HCT116 (cell line): ENCODE results near the gene NSUN4. TPM values are rescaled to one million over a fixed set of nuclear protein-coding genes. Genes with fewer than 3 reads are reported as not detected.
A peak's percentile ranks its signal among the peaks of the same experiment; 100 is the strongest.

Source experiments
- ATAC-seq: fragments of 200-7000 bp; cut with Tn5 transposase; 2 replicates; pipeline ENCODE4 v1.9.1; 2020; ENCODE audit warnings: mild to moderate bottlenecking, moderate library complexity
- BruUV-seq: library from RNA; stranded (reverse); fragments of 400-500 nt; replicated peaks from 2 replicates; lab custom pipeline; 2021; lab: Mats Ljungman, UMichigan
- CTCF ChIA-PET: fragments of 300-600 bp; sonication (Branson Sonifier 250); formaldehyde crosslinking; loops from one replicate; lab custom pipeline; 2021; ENCODE audit warnings: antibody characterized with exemption; lab: Charles Lee
- POLR2A ChIA-PET: fragments of 300-600, 350-600 bp; sonication (Branson Sonifier 250); formaldehyde crosslinking; loops from one replicate; lab custom pipeline; 2021; ENCODE audit warnings: antibody characterized with exemption; lab: Charles Lee
- RAD21 ChIA-PET, 2 experiments: fragments of 300-600 bp; sonication (Branson Sonifier 250); formaldehyde crosslinking; loops; one replicate each; lab custom pipeline; 2023; ENCODE audit warnings: low total read pairs in 2 of 2; ENCODE audit not compliant: uncharacterized antibody in 2 of 2, unreplicated experiment in 2 of 2, low non-redundant PET in 1 of 2; lab: Charles Lee
- DNase-seq: peaks from one replicate; pipeline ENCODE4 v3.0.0-alpha.2; 2010; ENCODE audit warnings: low read depth, low spot score
- H2AFZ ChIP-seq: fragments of 200-600 bp; shearing (Covaris generic), sonication (generic); 2 replicates; pipeline ENCODE4 v1.6.1; 2017; ENCODE audit warnings: low read depth, mixed run types, mixed read lengths, antibody characterized with exemption, low read length; ENCODE audit not compliant: poor library complexity, severe bottlenecking
- H3K27ac ChIP-seq: 2 replicates; pipeline ENCODE4 v1.5.1; 2012; ENCODE audit warnings: low read depth, low read length
- H3K27me3 ChIP-seq: fragments of 200-600 bp; sonication (generic); 2 replicates; pipeline ENCODE4 v1.6.1; 2016; ENCODE audit warnings: mixed run types, low read length, mixed read lengths; ENCODE audit not compliant: insufficient read depth
- H3K36me3 ChIP-seq, 2 experiments: fragments of 200-500 bp in 1 of 2; fragments of 200-600 bp in 1 of 2; sonication (Bioruptor generic) in 1 of 2; sonication (generic) in 1 of 2; 2 replicates each; pipeline versions ENCODE4 v1.5.1 to v1.6.1; 2014 to 2016; ENCODE audit warnings: low read length in 2 of 2, inconsistent platforms in 1 of 2, mixed read lengths in 1 of 2, mixed run types in 1 of 2; ENCODE audit not compliant: insufficient read depth in 2 of 2, control insufficient read depth in 1 of 2
- H3K4me1 ChIP-seq, 2 experiments: fragments of 200-600 bp in 1 of 2; sonication (generic) in 1 of 2; 2 replicates each; pipeline versions ENCODE4 v1.5.1 to v1.6.1; 2012 to 2017; ENCODE audit warnings: low read length in 2 of 2, inconsistent platforms in 1 of 2, mild to moderate bottlenecking in 1 of 2, mixed read lengths in 1 of 2, mixed run types in 1 of 2, moderate library complexity in 1 of 2; ENCODE audit not compliant: insufficient read depth in 2 of 2, control insufficient read depth in 1 of 2
- H3K4me2 ChIP-seq: fragments of 200-600 bp; sonication (generic); 2 replicates; pipeline ENCODE4 v1.6.1; 2017; ENCODE audit warnings: mixed run types, low read length, mixed read lengths
- H3K4me3 ChIP-seq, 2 experiments: fragments of 200-600 bp in 1 of 2; sonication (generic) in 1 of 2; replicated peaks in 1 of 2; 2 replicates each; pipeline ENCODE4 v1.5.1; 2011 to 2016; ENCODE audit warnings: low read length in 2 of 2, control low read depth in 1 of 2, low read depth in 1 of 2, mild to moderate bottlenecking in 1 of 2, mixed read lengths in 1 of 2, mixed run types in 1 of 2
- H3K79me2 ChIP-seq: fragments of 200-600 bp; sonication (generic); 2 replicates; pipeline ENCODE4 v1.6.1; 2017; ENCODE audit warnings: mild to moderate bottlenecking, mixed run types, low read length, moderate library complexity, mixed read lengths; ENCODE audit not compliant: insufficient read depth
- H3K9ac ChIP-seq: fragments of 200-600 bp; sonication (generic); 2 replicates; pipeline ENCODE4 v1.6.1; 2016; ENCODE audit warnings: low read length, mixed read lengths
- H3K9me2 ChIP-seq: fragments of 200-600 bp; sonication (generic), shearing (Covaris generic); 2 replicates; pipeline ENCODE4 v1.6.1; 2017; ENCODE audit warnings: mixed run types, mild to moderate bottlenecking, moderate library complexity; ENCODE audit not compliant: insufficient read depth
- H3K9me3 ChIP-seq, 2 experiments: fragments of 200-500 bp in 1 of 2; fragments of 200-600 bp in 1 of 2; sonication (Bioruptor generic) in 1 of 2; sonication (generic) in 1 of 2; 2 replicates each; pipeline ENCODE4 v1.6.1; 2014 to 2017; ENCODE audit warnings: low read length in 2 of 2, mixed read lengths in 2 of 2, inconsistent platforms in 1 of 2, low read depth in 1 of 2, mild to moderate bottlenecking in 1 of 2, mixed run types in 1 of 2, moderate library complexity in 1 of 2; ENCODE audit not compliant: control insufficient read depth in 1 of 2, insufficient read depth in 1 of 2
- H4K20me1 ChIP-seq: fragments of 200-600 bp; sonication (generic), shearing (Covaris generic); 2 replicates; pipeline ENCODE4 v1.6.1; 2017; ENCODE audit warnings: mixed run types, mild to moderate bottlenecking, moderate library complexity; ENCODE audit not compliant: insufficient read depth
- CBX3 ChIP-seq: IDR thresholded peaks from 2 replicates; pipeline ENCODE4 v1.6.1; 2012; ENCODE audit warnings: low read depth
- EGR1 ChIP-seq: IDR thresholded peaks from 2 replicates; pipeline ENCODE4 v1.6.1; 2012; ENCODE audit warnings: low read depth
- EZH2 ChIP-seq: fragments of 200-600 bp; sonication (generic); IDR thresholded peaks from 2 replicates; pipeline ENCODE4 v1.6.1; 2017; ENCODE audit warnings: antibody characterized with exemption, mixed run types
- EZH2phosphoT487 ChIP-seq: fragments of 200-600 bp; IDR thresholded peaks from 2 replicates; pipeline ENCODE4 v1.6.1; 2018; ENCODE audit warnings: antibody characterized with exemption, borderline replicate concordance
- JUND ChIP-seq: IDR thresholded peaks from 2 replicates; pipeline ENCODE4 v1.6.1; 2012
- MAX ChIP-seq: IDR thresholded peaks from 2 replicates; pipeline ENCODE4 v1.6.1; 2012
- POLR2A ChIP-seq: IDR thresholded peaks from 2 replicates; pipeline ENCODE4 v1.7.0; 2011; ENCODE audit warnings: borderline replicate concordance; ENCODE audit not compliant: insufficient read depth, insufficient read length; ENCODE audit errors: extremely low read depth
- POLR2AphosphoS5 ChIP-seq: IDR thresholded peaks from 2 replicates; pipeline ENCODE4 v1.6.1; 2011; ENCODE audit warnings: mild to moderate bottlenecking, low read depth, low read length, moderate library complexity
- RAD21 ChIP-seq: IDR thresholded peaks from 2 replicates; pipeline ENCODE4 v1.6.1; 2012; ENCODE audit warnings: low read depth, mild to moderate bottlenecking
- SIN3A ChIP-seq: IDR thresholded peaks from 2 replicates; pipeline ENCODE4 v1.6.1; 2012; ENCODE audit warnings: low read depth
- SRF ChIP-seq: IDR thresholded peaks from 2 replicates; pipeline ENCODE4 v1.6.1; 2012; ENCODE audit warnings: low read depth
- TCF7L2 ChIP-seq: IDR thresholded peaks from 2 replicates; pipeline ENCODE4 v1.7.0; 2011; ENCODE audit warnings: borderline replicate concordance, inconsistent platforms; ENCODE audit not compliant: insufficient read depth, insufficient read length; ENCODE audit errors: extremely low read depth
- YY1 ChIP-seq: IDR thresholded peaks from 2 replicates; pipeline ENCODE4 v1.6.1; 2011; ENCODE audit warnings: low read length, low read depth, moderate library complexity, mild to moderate bottlenecking; ENCODE audit not compliant: insufficient replicate concordance; ENCODE audit errors: extremely low read depth
- ZBTB33 ChIP-seq: IDR thresholded peaks from 2 replicates; pipeline ENCODE4 v1.6.1; 2011; ENCODE audit warnings: mild to moderate bottlenecking, low read length, moderate library complexity; ENCODE audit not compliant: insufficient replicate concordance; ENCODE audit errors: extremely low read depth
- ZFX ChIP-seq: fragments of 450-650 bp; IDR thresholded peaks from 2 replicates; pipeline ENCODE4 v1.6.1; 2017
- intact Hi-C: fragments of 100-400 bp; cut with micrococcal nuclease; formaldehyde crosslinking; loops from 2 replicates; pipeline ENCODE4 v1.10.0; 2022
- total RNA-seq: library from RNA; stranded (reverse); gene quantifications from one replicate; pipeline ENCODE4 v1.2.1, GENCODE V29; 2021; ENCODE audit not compliant: unreplicated experiment
- TF ChIP-seq, protein P1 (sequence below): IDR thresholded peaks from 2 replicates; pipeline ENCODE4 v1.6.1; 2012

Gene NSUN4
- total RNA-seq, 1 experiment from 2014 or later = 27.8 TPM

GRCh38 chr1:46303038-46303871 lies 37.4 kb upstream of the NSUN4 start, which contains the start of the genes LRRC41 and UQCRH (continued):
- TF ChIP-seq RAD21 = no peak
- no peak; the same call in 1 of the 2 replicates for TF ChIP-seq SRF
- TF ChIP-seq EGR1 = peak; percentile 95
- no peak for TF ChIP-seq CBX3
- TF ChIP-seq POLR2A = peak; percentile 78
- TF ChIP-seq SIN3A = peak; percentile 60; the same call in 1 of the 2 replicates
- peak; percentile 76 for TF ChIP-seq POLR2AphosphoS5

- Histone ChIP-seq H3K4me1 (peaks cover 7 to 19% of the 10 kb centered on the region in 2 experiments; a peak in 3 of 4 replicates), H3K4me2 (peak overlapping the region; percentile 87), H3K9ac (peak overlapping the region; percentile 87), H3K79me2 (peaks cover 98% of the 10 kb centered on the region), H3K4me3 (peak overlapping the region; percentile 81 to 92)
- POLR2A ChIA-PET = interaction anchor here (1.6 kb wide), 1 partner anchor 30 kb away, joined by 6 read pairs; no protein-coding TSS in a partner anchor
- no peak for DNase-seq
- ATAC-seq = peak; percentile 21
- TF ChIP-seq POLR2A (no peak), EZH2 (no peak), SRF (no peak), TCF7L2 (no peak), YY1 (no peak), CBX3 (no peak), JUND (no peak), EZH2phosphoT487 (no peak), POLR2AphosphoS5 (no peak), MAX (no peak), ZFX (no peak), EGR1 (no peak), ZBTB33 (no peak), SIN3A (no peak)
- TF ChIP-seq, protein P1, sequence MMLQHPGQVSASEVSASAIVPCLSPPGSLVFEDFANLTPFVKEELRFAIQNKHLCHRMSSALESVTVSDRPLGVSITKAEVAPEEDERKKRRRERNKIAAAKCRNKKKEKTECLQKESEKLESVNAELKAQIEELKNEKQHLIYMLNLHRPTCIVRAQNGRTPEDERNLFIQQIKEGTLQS = no peak
- TF ChIP-seq, all 23 proteins: peak for 0
- H3K27me3 ChIP-seq = no peaks in the 10 kb centered on the region
- H3K27ac ChIP-seq = peak overlapping the region; percentile 94
- intact Hi-C loops = loop anchor here (2.0 kb wide), 1 partner anchor 37 kb away; the partner anchor contains the start of gene NSUN4
- H3K9me2 ChIP-seq = no peaks in the 10 kb centered on the region
- ChIA-PET RAD21 (interaction anchor here in 1 of 2 experiments (0.6 kb wide), 1 partner anchor 213 kb away, joined by 5 read pairs; no protein-coding TSS in a partner anchor), CTCF (interaction anchor here (1.6 kb wide), 1 partner anchor 44 kb away, joined by 7 read pairs; no protein-coding TSS in a partner anchor)
- peaks cover 7 to 15% of the 10 kb centered on the region in 2 experiments; a peak in 2 of 4 replicates for H3K36me3 ChIP-seq
- TSS peak; percentile 84 for BruUV-seq
- peaks cover 12% of the 10 kb centered on the region; the same call in 1 of the 2 replicates for H4K20me1 ChIP-seq
- no peaks in the 10 kb centered on the region for H3K9me3 ChIP-seq
- no peak overlapping the region for H2AFZ ChIP-seq
Measured at GRCh38 chr1:46303872-46304326, 36.7 kb upstream of the NSUN4 start.
